ENCODE results near the gene ZBTB24.

DNA sequence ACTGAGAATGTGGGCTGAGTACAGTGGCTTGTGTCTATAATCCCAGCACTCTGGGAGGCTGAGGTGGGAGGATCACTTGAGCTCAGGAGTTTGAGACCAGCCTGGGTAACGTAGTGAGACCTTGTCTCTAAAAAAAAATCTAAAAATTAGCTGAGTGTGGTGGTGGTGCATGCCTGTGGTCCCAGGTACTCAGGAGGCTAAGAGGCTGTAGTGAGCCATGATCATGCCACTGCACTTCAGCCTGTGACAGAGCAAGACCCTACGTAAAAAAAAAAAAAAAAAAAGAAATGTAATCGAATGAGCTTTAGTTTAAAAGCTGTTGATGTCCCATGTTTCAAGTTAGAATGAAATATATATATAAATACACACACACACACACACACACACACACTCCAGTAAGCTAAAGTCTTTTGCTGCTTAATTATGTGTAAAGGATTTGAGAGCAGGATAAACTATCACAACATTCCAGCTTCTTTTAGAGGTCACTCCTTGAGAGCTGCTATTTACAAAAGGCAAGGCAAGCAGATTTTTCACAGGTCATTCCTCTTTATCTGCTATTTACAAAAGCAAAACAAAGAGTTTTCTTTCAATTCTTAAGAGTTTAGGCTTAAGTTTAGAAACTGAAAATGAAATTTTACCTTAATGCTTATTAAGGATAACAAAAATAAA is 22.7 kb downstream of the ZBTB24 start:
- TF ChIP-seq RFX5 (IDR thresholded peaks at IDR 0.05) (no peak), RAD21 (conservative IDR thresholded peaks at IDR 0.05 in 1 of 2, IDR thresholded peaks at IDR 0.05 in 1 of 2) (no peak), CHD2 (IDR thresholded peaks at IDR 0.05; ENCODE audit: low read length, partially characterized antibody) (no peak)
- TF ChIP-seq, protein P1, sequence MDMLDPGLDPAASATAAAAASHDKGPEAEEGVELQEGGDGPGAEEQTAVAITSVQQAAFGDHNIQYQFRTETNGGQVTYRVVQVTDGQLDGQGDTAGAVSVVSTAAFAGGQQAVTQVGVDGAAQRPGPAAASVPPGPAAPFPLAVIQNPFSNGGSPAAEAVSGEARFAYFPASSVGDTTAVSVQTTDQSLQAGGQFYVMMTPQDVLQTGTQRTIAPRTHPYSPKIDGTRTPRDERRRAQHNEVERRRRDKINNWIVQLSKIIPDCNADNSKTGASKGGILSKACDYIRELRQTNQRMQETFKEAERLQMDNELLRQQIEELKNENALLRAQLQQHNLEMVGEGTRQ (IDR thresholded peaks at IDR 0.05), result no peak

Measured in A549 (cell line).